ENCODE data around the gene PGPEP1. TPM values are rescaled to one million over a fixed set of nuclear protein-coding genes. Genes with fewer than 3 reads are reported as not detected.
"Not testable (repeated sequence)": the region's sequence is repeated elsewhere in the genome, so short reads cannot be mapped to it uniquely, and the experiment has no call there.

PGPEP1 gene
- total RNA-seq, 1 donor from 2014 or later: 27.5 TPM

DNA sequence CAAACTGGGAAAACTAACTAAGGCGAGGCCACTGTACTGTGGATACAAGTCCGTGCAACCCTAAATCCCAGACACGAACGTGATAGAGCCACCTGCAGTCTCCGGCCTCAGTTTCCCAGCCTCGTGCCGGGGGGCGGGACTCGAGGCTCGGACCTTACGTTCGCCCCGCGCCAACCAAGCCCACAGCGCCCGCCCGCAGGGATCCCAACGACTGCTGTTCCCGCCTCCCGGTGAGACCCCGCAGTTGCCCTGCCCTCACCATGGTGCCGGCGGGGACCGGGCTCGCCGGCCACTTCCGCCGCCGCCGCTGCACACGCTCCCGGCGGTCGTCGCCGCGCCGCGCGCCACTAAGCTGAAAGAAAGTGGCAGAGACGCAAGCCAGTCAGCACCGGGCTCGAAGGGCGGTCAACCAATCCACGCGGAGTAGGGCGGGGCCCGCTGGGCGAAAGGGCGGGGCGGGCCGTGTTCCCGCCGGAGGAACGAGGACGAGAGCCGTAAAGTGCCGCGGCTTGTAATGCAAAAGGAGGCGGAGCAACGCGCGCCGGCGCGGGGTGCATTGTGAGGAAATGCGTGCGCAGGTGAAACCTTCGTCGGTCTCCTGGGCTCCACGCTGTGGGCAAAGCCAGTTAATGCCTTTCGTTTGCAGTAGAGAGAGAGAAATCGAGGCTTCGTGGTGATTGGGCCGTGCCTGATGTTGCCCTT is 17.5 kb upstream of the PGPEP1 start, which contains the start of gene LSM4:
TSS of gene LSM4 (minus strand) at position 318 of the 702 bp plus-strand sequence. CDS start at position 262, 56 bp downstream.
- DNase-seq (ENCODE audit: extremely low spot score in 2 of 2): peak in 1 of 2 donors; percentile 98
- H3K4me1 ChIP-seq: peaks cover 40% of the 10 kb centered on the region
- TF ChIP-seq POLR2A (IDR thresholded peaks at IDR 0.05): peak in 1 of 2 donors; percentile 43
- peak; percentile 94 for TF ChIP-seq POLR2AphosphoS5 (IDR thresholded peaks at IDR 0.05; ENCODE audit: insufficient read depth in 1 of 2, low read depth in 1 of 2)
- peak in 1 of 3 experiments; percentile 10 for TF ChIP-seq CTCF (IDR thresholded peaks at IDR 0.05)

DNA sequence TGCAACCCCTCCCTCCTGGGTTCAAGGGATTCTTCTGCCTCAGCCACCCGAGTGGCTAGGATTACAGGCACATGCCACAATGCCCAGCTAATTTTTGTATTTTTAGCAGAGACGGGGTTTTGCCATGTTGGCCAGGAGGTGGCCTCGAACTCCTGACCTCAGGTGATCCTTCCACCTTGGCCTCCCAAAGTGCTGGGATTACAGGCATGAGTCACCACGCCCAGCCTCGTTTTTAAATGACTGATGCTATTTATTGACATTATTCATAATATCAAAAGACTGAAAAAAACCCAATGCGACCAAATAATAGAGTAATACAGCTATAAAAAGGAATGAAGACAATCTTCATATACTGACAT is 16.0 kb upstream of the PGPEP1 start:
- DNase-seq (ENCODE audit: extremely low spot score in 2 of 2); intact Hi-C loops (cut with DNase I); H3K4me3 ChIP-seq; H3K36me3 ChIP-seq; H3K9me3 ChIP-seq; H3K27me3 ChIP-seq: not testable (repeated sequence)
- Histone ChIP-seq H3K4me1 (peaks cover 38% of the 10 kb centered on the region), H3K27ac (peak overlapping the region; percentile 89)

More for the DNA sequence above, 17.5 kb upstream of the PGPEP1 start, which contains the start of gene LSM4:
- intact Hi-C loops (cut with DNase I): loop anchor here (1.0 kb wide), 1 partner anchor 44 kb away; no protein-coding TSS in a partner anchor
- Histone ChIP-seq H3K36me3 (no peaks in the 10 kb centered on the region), H3K4me3 (peak within 1 kb of the TSS; percentile 71 to 73), H3K27me3 (no peaks in the 10 kb centered on the region), H3K9me3 (no peaks in the 10 kb centered on the region), H3K27ac (peak within 1 kb of the TSS; percentile 89)

- Histone ChIP-seq H3K4me3 (no peak overlapping the region), H3K27me3 (no peaks in the 10 kb centered on the region), H3K36me3 (no peaks in the 10 kb centered on the region), H3K4me1 (peaks cover 19% of the 10 kb centered on the region), H3K9me3 (no peaks in the 10 kb centered on the region), H3K27ac (no peak overlapping the region)
- TF ChIP-seq CTCF (IDR thresholded peaks at IDR 0.05) (no peak), POLR2A (IDR thresholded peaks at IDR 0.05) (no peak), POLR2AphosphoS5 (IDR thresholded peaks at IDR 0.05; ENCODE audit: insufficient read depth in 1 of 2, low read depth in 1 of 2) (no peak)
- intact Hi-C loops (cut with DNase I): no loop called here
- no peak for DNase-seq (ENCODE audit: extremely low spot score in 2 of 2)
Observed at GRCh38 chr19:18326772-18327171, 13.6 kb upstream of the PGPEP1 start.

DNA sequence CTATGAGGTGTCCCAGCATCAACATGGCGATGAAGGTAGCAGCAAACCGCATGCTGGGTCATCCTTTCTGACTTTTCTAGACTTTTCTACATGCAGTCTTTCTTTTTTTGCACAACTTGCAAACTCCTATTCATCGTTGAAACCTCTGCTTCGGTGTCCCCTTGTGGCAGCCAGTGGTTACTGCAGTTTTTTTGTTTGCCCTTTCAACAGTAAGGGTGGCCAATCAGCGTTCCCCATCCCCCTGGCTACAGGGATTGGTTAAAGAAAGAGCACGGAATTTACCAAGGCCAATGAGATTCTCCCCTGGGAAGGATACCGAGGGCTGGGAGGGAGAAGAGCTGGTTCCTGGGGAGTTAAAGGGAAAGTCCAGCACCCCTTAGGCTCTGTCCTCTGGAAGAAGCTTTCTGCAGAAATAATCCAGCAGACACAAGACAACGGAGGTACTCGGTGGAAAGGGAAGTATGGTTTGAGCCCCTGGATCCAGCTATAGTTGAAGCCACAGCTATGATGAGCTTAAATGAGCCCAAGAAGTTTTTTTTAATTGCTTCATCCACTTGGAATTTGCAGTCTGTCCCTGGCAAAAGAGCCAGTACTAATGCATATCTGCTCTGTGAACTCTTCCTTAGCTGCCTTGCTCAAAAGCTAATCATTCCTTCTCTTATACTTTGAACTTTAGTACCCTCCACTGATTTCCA is 11.9 kb upstream of the PGPEP1 start:
- TF ChIP-seq POLR2AphosphoS5 (IDR thresholded peaks at IDR 0.05; ENCODE audit: insufficient read depth in 1 of 2, low read depth in 1 of 2): peak; percentile 34 to 97
- peak; percentile 89 to 97 (median 95) for TF ChIP-seq CTCF (IDR thresholded peaks at IDR 0.05)
- peak; percentile 56 to 60 for TF ChIP-seq POLR2A (IDR thresholded peaks at IDR 0.05)
- H3K4me3 ChIP-seq: peak overlapping the region; percentile 12 to 19
- peak in 1 of 2 donors; percentile 98 for DNase-seq (ENCODE audit: extremely low spot score in 2 of 2)
- no peaks in the 10 kb centered on the region for H3K9me3 ChIP-seq
- H3K27ac ChIP-seq: peak overlapping the region; percentile 63
- intact Hi-C loops (cut with DNase I): no loop called here
- H3K27me3 ChIP-seq: no peaks in the 10 kb centered on the region
- H3K4me1 ChIP-seq: peaks cover 9% of the 10 kb centered on the region
- no peaks in the 10 kb centered on the region for H3K36me3 ChIP-seq

- Histone ChIP-seq H3K36me3 (no peaks in the 10 kb centered on the region), H3K27ac (peak overlapping the region; percentile 63), H3K4me3 (peak overlapping the region; percentile 12 to 19), H3K27me3 (no peaks in the 10 kb centered on the region), H3K4me1 (peaks cover 7% of the 10 kb centered on the region), H3K9me3 (no peaks in the 10 kb centered on the region)
- no peak for TF ChIP-seq CTCF (IDR thresholded peaks at IDR 0.05)
- TF ChIP-seq POLR2AphosphoS5 (IDR thresholded peaks at IDR 0.05; ENCODE audit: insufficient read depth in 1 of 2, low read depth in 1 of 2): no peak
- no peak for TF ChIP-seq POLR2A (IDR thresholded peaks at IDR 0.05)
- DNase-seq (ENCODE audit: extremely low spot score in 2 of 2): no peak
- intact Hi-C loops (cut with DNase I): no loop called here
Observed at GRCh38 chr19:18329035-18329376, 11.4 kb upstream of the PGPEP1 start.

Measured in vagina (tissue), 2 donors.